AG04449 (cell line): ENCODE measurements around the gene CLCC1.

ENCODE experiments used
- CTCF ChIA-PET: fragments of 350-600 bp; formaldehyde crosslinking; extraction: SDS; loops from one replicate; lab custom pipeline; 2021; ENCODE audit warnings: antibody characterized with exemption; lab: Yijun Ruan, JAX
- POLR2A ChIA-PET: fragments of 400-600, 350-600 bp; formaldehyde crosslinking; extraction: SDS; loops from one replicate; lab custom pipeline; 2020; ENCODE audit warnings: antibody characterized with exemption, inconsistent platforms; lab: Yijun Ruan, JAX
- DNase-seq: peaks from one replicate; pipeline ENCODE4 v3.0.0-alpha.2; 2010; ENCODE audit warnings: low read depth, low spot score
- H3K4me3 ChIP-seq: 2 replicates; pipeline ENCODE4 v1.5.1; 2011; ENCODE audit warnings: low read depth, mild to moderate bottlenecking, control low read depth, low read length
- TF ChIP-seq, protein P1 (sequence below): IDR thresholded peaks from one replicate; pipeline ENCODE4 v1.5.1; 2011; ENCODE audit warnings: mild to moderate bottlenecking, moderate library complexity, low read length, control low read depth, inconsistent platforms; ENCODE audit not compliant: insufficient read depth; ENCODE audit errors: missing control alignments

Gene CLCC1

DNA sequence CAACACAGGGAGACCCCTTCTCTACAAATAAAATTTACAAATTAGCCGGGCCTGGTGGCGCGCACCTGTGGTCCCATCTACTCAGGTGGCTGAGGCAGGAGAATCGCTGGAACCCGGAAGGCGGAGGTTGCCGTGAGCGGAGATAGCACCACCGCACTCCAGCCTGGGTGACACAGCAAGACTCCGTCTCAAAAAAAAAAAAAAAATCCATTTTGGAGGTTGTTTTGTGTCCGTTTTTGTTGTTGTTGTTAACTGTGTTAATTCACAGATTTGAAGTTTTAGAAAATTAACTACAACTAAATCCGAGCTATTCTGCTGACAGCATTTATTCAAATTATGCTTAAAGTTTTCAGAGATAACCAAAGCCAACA, 618 bp downstream of the CLCC1 start:
- DNase-seq, result no peak
- TF ChIP-seq, protein P1, sequence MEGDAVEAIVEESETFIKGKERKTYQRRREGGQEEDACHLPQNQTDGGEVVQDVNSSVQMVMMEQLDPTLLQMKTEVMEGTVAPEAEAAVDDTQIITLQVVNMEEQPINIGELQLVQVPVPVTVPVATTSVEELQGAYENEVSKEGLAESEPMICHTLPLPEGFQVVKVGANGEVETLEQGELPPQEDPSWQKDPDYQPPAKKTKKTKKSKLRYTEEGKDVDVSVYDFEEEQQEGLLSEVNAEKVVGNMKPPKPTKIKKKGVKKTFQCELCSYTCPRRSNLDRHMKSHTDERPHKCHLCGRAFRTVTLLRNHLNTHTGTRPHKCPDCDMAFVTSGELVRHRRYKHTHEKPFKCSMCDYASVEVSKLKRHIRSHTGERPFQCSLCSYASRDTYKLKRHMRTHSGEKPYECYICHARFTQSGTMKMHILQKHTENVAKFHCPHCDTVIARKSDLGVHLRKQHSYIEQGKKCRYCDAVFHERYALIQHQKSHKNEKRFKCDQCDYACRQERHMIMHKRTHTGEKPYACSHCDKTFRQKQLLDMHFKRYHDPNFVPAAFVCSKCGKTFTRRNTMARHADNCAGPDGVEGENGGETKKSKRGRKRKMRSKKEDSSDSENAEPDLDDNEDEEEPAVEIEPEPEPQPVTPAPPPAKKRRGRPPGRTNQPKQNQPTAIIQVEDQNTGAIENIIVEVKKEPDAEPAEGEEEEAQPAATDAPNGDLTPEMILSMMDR, result no peak
- peak overlapping the region; percentile 79 for H3K4me3 ChIP-seq
- POLR2A ChIA-PET, result interaction anchor here (0.9 to 1.4 kb wide), 3 partner anchors 9 to 79 kb away, joined by 3 to 4 read pairs (median 3); partner anchors contain the start of gene WDR47
- CTCF ChIA-PET, result interaction anchor here (0.7 to 0.8 kb wide), 2 partner anchors 131 to 150 kb away, joined by 3 to 4 read pairs; a partner anchor contains a TSS

- CTCF ChIA-PET, result interaction anchor here (0.6 to 1.0 kb wide), 2 partner anchors 134 to 530 kb away, joined by 3 read pairs; no protein-coding TSS in a partner anchor
These were observed 1.4 kb downstream of the CLCC1 start for GRCh38 chr1:108961752-108962486.

GRCh38 chr1:108961198-108961597, 2.1 kb downstream of the CLCC1 start:
- H3K4me3 ChIP-seq, result no peak overlapping the region
- TF ChIP-seq, protein P1, result no peak
- ChIA-PET POLR2A (no interaction called here), CTCF (interaction anchor here (0.6 to 1.0 kb wide), 2 partner anchors 135 to 530 kb away, joined by 3 read pairs; no protein-coding TSS in a partner anchor)
- no peak for DNase-seq

More at GRCh38 chr1:108961752-108962486, 1.4 kb downstream of the CLCC1 start:
- TF ChIP-seq, protein P1, result no peak
- H3K4me3 ChIP-seq, result peak overlapping the region; percentile 79
- DNase-seq, result no peak
- POLR2A ChIA-PET, result no interaction called here

DNA sequence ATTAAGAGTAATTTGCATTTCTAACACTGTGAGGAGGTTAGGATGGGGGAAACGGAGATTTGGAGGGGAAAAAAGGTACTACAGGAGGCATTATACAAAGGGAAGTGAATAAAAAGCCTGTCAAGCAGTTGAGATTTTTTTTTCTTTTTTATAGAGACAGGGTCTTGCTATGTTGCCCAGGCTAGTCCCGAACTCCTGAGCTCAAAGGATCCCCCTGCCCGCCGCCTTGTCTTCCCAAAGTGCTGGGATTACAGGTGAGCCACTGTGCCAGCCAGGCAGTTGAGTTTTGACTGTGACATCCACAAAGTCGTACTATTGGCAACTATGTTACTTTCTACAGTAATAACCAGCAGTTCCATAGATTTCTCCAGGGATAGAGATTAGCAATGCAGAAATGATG, 2.6 kb downstream of the CLCC1 start:
- TF ChIP-seq, protein P1, result no peak
- POLR2A ChIA-PET, result no interaction called here
- CTCF ChIA-PET, result no interaction called here
- no peak overlapping the region for H3K4me3 ChIP-seq
- no peak for DNase-seq

DNA sequence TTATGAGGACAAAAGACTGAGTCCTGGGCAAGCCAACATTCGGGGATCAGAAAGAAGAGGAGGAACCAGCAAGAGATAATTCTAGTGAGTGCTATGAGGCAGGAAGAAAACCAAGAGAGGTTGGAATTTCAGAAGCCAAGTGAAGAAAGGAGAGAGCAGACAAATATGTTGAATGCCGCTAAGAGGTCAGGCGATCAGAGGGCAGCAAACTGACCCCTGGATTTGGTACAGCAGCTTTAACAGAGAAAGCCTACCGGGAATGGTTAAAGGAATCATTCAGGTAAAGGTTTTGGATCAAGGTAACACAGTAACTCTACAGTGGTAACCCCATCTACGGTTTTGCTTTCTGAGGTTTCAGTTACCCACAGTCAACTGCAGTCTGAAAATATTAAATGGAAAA, 5.4 kb downstream of the CLCC1 start:
- no peak for DNase-seq
- POLR2A ChIA-PET, result no interaction called here
- TF ChIP-seq, protein P1, result no peak
- CTCF ChIA-PET, result no interaction called here
- H3K4me3 ChIP-seq, result no peak overlapping the region

DNA sequence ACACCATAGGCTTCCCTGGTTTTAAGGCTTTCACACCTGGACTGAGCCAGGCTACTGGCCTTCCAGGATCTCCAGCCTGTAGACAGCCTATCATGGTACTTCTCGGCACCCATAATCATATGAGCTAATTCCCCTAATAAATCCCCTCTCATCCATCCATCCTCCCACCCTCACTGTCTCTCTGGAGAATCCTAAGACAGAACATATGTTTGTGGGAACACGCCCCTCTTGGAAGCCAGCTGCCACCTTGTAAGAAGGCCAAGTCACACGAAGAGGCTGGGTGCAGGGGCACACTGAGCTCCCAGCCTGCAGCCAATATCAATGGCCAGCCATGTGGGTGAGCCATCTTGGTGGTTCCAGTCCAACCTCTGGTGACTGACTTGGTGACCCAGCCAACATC, 7.4 kb downstream of the CLCC1 start:
- DNase-seq, result no peak
- no peak overlapping the region for H3K4me3 ChIP-seq
- POLR2A ChIA-PET, result interaction anchor here (0.5 kb wide), 1 partner anchor 125 kb away, joined by 3 read pairs; no protein-coding TSS in a partner anchor
- TF ChIP-seq, protein P1, result no peak
- CTCF ChIA-PET, result no interaction called here
